NT2/D1 (cell line): ENCODE measurements around the gene CCNT2.
"Not testable (repeated sequence)": the region's sequence is repeated elsewhere in the genome, so short reads cannot be mapped to it uniquely, and the experiment has no call there.

Experiments
- DNase-seq: peaks from one replicate; pipeline ENCODE4 v3.0.0-alpha.2; 2011; ENCODE audit warnings: low read depth, low spot score
- H3K27me3 ChIP-seq: 2 replicates; pipeline ENCODE4 v1.6.0; 2011; ENCODE audit warnings: mild to moderate bottlenecking; ENCODE audit not compliant: insufficient read length, insufficient read depth
- H3K36me3 ChIP-seq: 2 replicates; pipeline ENCODE4 v1.6.1; 2011; ENCODE audit warnings: mild to moderate bottlenecking, low read length, mixed read lengths; ENCODE audit not compliant: insufficient read depth, insufficient read length
- H3K4me1 ChIP-seq: 2 replicates; pipeline ENCODE4 v1.5.1; 2011; ENCODE audit not compliant: insufficient read depth, insufficient read length
- H3K4me3 ChIP-seq: 2 replicates; pipeline ENCODE4 v1.5.1; 2011; ENCODE audit warnings: low read depth; ENCODE audit not compliant: insufficient read length
- H3K9ac ChIP-seq: 2 replicates; pipeline ENCODE4 v1.6.0; 2011; ENCODE audit warnings: low read depth; ENCODE audit not compliant: insufficient read length
- H3K9me3 ChIP-seq: 2 replicates; pipeline ENCODE4 v1.5.1; 2011; ENCODE audit warnings: mild to moderate bottlenecking, low read length; ENCODE audit not compliant: insufficient read depth
- SUZ12 ChIP-seq: IDR thresholded peaks from 2 replicates; pipeline ENCODE4 v1.6.1; 2011; ENCODE audit not compliant: insufficient read length, insufficient read depth; ENCODE audit errors: extremely low read depth
- YY1 ChIP-seq: IDR thresholded peaks from 2 replicates; pipeline ENCODE4 v1.6.1; 2011; ENCODE audit not compliant: insufficient read length, insufficient read depth
- ZNF274 ChIP-seq: IDR thresholded peaks from 2 replicates; pipeline ENCODE4 v1.6.1; 2011; ENCODE audit warnings: mild to moderate bottlenecking, low read depth, low read length

The CCNT2 gene

DNA sequence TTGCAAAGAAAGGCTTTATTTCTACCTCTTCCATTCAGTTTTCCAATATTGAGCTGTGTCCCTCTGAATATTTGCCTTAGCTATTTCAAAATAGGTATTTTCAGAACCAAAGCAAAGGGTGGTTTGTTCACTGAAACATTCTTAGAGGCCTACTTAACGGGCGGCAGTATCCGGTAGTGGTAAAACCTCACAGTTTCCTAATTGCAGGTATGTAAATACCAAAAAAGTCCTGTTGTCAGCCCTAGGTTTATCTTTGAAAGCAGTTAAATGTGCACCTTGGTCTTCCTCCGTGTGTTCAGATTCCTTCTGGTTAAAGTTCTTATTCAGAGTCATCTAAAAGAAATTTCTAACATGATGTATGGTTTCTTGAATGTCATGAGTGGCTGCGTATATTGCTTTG, 38.9 kb downstream of the CCNT2 start:
- Histone ChIP-seq H3K4me1 (no peaks in the 10 kb centered on the region), H3K36me3 (peaks cover 48% of the 10 kb centered on the region), H3K9ac (no peak overlapping the region), H3K27me3 (no peaks in the 10 kb centered on the region), H3K4me3 (no peak overlapping the region), H3K9me3 (no peaks in the 10 kb centered on the region)
- TF ChIP-seq YY1 (no peak), SUZ12 (no peak), ZNF274 (no peak)
- DNase-seq, result no peak

GRCh38 chr2:134967166-134967565, 48.5 kb downstream of the CCNT2 start:
- H3K27me3 ChIP-seq, H3K4me1 ChIP-seq, DNase-seq, H3K9me3 ChIP-seq, H3K9ac ChIP-seq, H3K4me3 ChIP-seq, H3K36me3 ChIP-seq: not testable (repeated sequence)

DNA sequence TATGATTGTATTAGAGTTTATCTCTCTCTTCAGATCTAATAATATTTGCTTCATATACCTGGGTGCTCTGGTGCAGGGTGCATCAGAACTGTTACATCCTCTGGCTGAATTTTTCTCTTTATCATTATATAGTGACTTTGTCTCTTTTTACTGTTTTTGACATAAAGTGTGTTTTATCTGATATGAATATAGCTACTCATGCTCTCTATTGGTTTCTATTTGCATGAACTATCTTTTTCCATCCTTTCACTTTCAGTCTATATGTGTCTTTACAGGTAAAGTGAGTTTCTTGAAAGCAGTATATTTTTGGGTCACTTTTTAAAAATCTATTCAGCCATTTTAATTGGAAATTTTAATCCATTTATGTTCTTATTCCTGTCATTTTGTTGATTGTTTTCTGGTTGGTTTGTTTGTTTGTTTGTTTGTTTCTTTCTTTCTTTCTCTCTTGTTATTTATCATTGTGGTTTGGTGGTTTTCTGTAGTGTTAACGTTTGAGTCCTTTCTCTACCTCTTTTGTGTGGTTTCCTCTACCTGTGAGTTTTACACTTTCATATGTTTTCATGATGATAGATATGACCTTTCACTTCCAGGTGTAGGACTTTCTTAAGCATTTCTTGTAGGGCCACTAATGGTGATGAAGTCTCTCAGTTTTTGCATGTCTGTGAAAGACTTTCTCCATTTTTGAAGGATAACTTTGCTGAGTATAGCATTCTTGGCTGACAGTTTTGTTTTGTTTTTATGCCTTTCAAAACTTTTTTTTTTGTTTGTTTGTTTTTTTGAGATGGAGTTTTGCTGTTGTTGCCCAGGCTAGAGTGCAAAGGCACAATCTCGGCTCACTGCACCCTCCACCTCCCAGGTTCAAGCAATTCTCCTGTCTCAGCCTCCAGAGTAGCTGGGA, 54.9 kb downstream of the CCNT2 start:
- DNase-seq, result no peak
- Histone ChIP-seq H3K4me1 (no peaks in the 10 kb centered on the region), H3K36me3 (no peaks in the 10 kb centered on the region), H3K27me3 (no peaks in the 10 kb centered on the region), H3K9ac (no peak overlapping the region), H3K4me3 (no peak overlapping the region), H3K9me3 (peaks cover 27% of the 10 kb centered on the region)
- TF ChIP-seq ZNF274, result no peak
- no peak for TF ChIP-seq SUZ12
- no peak for TF ChIP-seq YY1

DNA sequence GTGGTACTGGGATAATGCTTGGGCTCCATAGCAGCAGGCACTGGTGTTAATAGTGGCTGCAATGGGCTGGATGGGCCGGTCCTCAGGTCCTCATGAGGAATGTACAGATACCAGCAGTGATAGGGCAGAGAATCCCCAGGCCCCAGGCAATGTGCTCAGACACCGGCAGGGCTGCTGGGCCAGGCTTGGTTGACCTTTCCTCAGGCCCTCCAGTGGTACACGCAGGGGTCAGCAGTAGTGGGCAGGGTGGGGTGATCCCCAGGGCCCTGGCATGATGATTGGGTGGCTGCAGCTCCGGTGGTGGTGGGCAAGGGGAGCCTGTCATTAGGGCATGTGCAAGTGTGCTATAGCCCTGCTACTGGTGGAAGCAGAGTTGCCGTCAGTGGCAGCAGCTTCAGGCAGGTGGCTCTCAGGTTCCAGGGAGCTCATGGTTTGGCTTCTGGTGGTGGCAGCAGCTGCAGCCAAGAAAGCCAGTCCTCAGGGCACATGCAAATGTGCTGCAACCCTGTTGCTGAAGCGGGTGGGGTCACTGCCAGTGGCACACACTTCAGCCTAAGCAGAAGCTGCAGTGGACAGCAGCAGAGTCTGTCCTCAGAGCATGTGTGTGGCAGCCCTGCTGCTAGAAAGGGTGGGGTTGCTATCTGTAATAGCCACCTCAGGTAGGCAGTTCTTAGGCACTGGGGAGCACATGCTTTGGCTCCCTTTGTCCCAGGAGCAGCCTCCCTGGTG, 56.8 kb downstream of the CCNT2 start:
- TF ChIP-seq YY1 (no peak), SUZ12 (no peak), ZNF274 (no peak)
- no peaks in the 10 kb centered on the region for H3K4me1 ChIP-seq
- H3K4me3 ChIP-seq, result no peak overlapping the region
- no peak overlapping the region for H3K9ac ChIP-seq
- peaks cover 18% of the 10 kb centered on the region for H3K9me3 ChIP-seq
- no peaks in the 10 kb centered on the region for H3K27me3 ChIP-seq
- H3K36me3 ChIP-seq, result no peaks in the 10 kb centered on the region
- DNase-seq, result no peak

DNA sequence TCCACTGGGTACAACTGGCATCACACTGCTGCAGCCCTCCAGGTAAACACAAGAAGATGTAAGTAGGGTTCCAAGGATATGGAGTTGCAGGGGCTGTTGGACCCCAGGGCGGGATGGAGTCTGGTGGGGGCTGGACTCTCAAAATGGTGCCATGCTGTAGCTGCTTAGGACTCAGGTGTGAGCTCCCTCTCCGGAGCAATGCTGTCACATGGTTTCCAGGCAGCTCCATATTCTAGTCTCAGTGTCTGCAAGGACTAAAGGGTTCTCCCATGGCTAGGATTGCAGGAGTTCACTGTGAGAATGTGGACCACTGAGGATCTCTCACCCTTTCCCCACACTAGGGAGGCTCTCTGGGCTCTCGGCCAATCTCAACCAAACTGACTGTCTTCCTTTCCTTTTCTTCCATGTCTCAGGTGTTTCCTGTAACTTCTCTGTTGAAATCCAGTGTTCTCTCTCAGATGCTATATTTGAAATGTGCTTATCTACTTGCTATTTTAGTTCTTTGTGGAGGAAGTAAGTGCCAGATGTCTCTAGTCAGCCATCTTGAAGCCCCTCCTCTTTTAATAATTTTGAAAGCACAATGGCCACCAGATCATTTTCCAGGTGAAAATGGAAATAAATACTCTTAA, 57.6 kb downstream of the CCNT2 start:
- Histone ChIP-seq H3K4me3 (no peak overlapping the region), H3K27me3 (no peaks in the 10 kb centered on the region), H3K9ac (no peak overlapping the region), H3K4me1 (no peaks in the 10 kb centered on the region), H3K9me3 (peaks cover 18% of the 10 kb centered on the region), H3K36me3 (no peaks in the 10 kb centered on the region)
- TF ChIP-seq YY1 (no peak), ZNF274 (no peak), SUZ12 (no peak)
- DNase-seq, result no peak

- peaks cover 18% of the 10 kb centered on the region for H3K9me3 ChIP-seq
- DNase-seq, H3K9ac ChIP-seq, H3K36me3 ChIP-seq, H3K27me3 ChIP-seq, H3K4me3 ChIP-seq, H3K4me1 ChIP-seq: not testable (repeated sequence)
Observed at GRCh38 chr2:134977104-134977503, 58.5 kb downstream of the CCNT2 start.

GRCh38 chr2:134979221-134979620, 60.6 kb downstream of the CCNT2 start:
- H3K9me3 ChIP-seq, result peaks cover 9% of the 10 kb centered on the region; the same call in 1 of the 2 replicates
- no peak overlapping the region for H3K4me3 ChIP-seq
- H3K4me1 ChIP-seq, result no peaks in the 10 kb centered on the region
- no peaks in the 10 kb centered on the region for H3K27me3 ChIP-seq
- no peaks in the 10 kb centered on the region for H3K36me3 ChIP-seq
- TF ChIP-seq ZNF274 (no peak), YY1 (no peak), SUZ12 (no peak)
- DNase-seq, result no peak
- H3K9ac ChIP-seq, result no peak overlapping the region
